Measurements from ENCODE around the gene GULP1. TPM values are rescaled to one million over a fixed set of nuclear protein-coding genes. Genes with fewer than 3 reads are reported as not detected.

GULP1 gene
- total RNA-seq, 1 experiment from 2014 or later = 18.5 TPM

- peak; percentile 83 for DNase-seq (ENCODE audit: low read depth)
Measured at GRCh38 chr2:188292348-188293239, 920 bp downstream of the GULP1 start.

- peak; percentile 74 for DNase-seq (ENCODE audit: low read depth)
Measured at GRCh38 chr2:188293601-188294351, 2.1 kb downstream of the GULP1 start.

GRCh38 chr2:188294352-188294926 lies 2.8 kb downstream of the GULP1 start:
- no peak for DNase-seq (ENCODE audit: low read depth)

GRCh38 chr2:188295067-188295685 lies 3.5 kb downstream of the GULP1 start:
- DNase-seq (ENCODE audit: low read depth) = no peak

- DNase-seq (ENCODE audit: low read depth) = no peak
Measured at GRCh38 chr2:188297978-188298377, 6.3 kb downstream of the GULP1 start.

GRCh38 chr2:188298937-188299371 lies 7.3 kb downstream of the GULP1 start:
- DNase-seq (ENCODE audit: low read depth) = peak; percentile 57

- DNase-seq (ENCODE audit: low read depth) = no peak
Measured at GRCh38 chr2:188303363-188304031, 11.8 kb downstream of the GULP1 start.

- no peak for DNase-seq (ENCODE audit: low read depth)
Measured at GRCh38 chr2:188305271-188305670, 13.6 kb downstream of the GULP1 start.

- no peak for DNase-seq (ENCODE audit: low read depth)
Measured at GRCh38 chr2:188306271-188306670, 14.6 kb downstream of the GULP1 start.

GRCh38 chr2:188307850-188308283 lies 16.2 kb downstream of the GULP1 start:
- DNase-seq (ENCODE audit: low read depth) = no peak

GRCh38 chr2:188308483-188308882 lies 16.8 kb downstream of the GULP1 start:
- DNase-seq (ENCODE audit: low read depth) = no peak

- no peak for DNase-seq (ENCODE audit: low read depth)
Measured at GRCh38 chr2:188309364-188309763, 17.7 kb downstream of the GULP1 start.

GRCh38 chr2:188314314-188315054 lies 22.8 kb downstream of the GULP1 start:
- peak; percentile 74 for DNase-seq (ENCODE audit: low read depth)

GRCh38 chr2:188315750-188316149 lies 24.1 kb downstream of the GULP1 start:
- no peak for DNase-seq (ENCODE audit: low read depth)

- no peak for DNase-seq (ENCODE audit: low read depth)
Measured at GRCh38 chr2:188316342-188316741, 24.7 kb downstream of the GULP1 start.

- DNase-seq (ENCODE audit: low read depth) = no peak
Measured at GRCh38 chr2:188316791-188317423, 25.2 kb downstream of the GULP1 start.

- no peak for DNase-seq (ENCODE audit: low read depth)
Measured at GRCh38 chr2:188318161-188318749, 26.6 kb downstream of the GULP1 start.

GRCh38 chr2:188319838-188320237 lies 28.2 kb downstream of the GULP1 start:
- no peak for DNase-seq (ENCODE audit: low read depth)

- no peak for DNase-seq (ENCODE audit: low read depth)
Measured at GRCh38 chr2:188320861-188321260, 29.2 kb downstream of the GULP1 start.
